GM23338 (cell line): ENCODE measurements around the gene ADAP1. TPM values are rescaled to one million over a fixed set of nuclear protein-coding genes. Genes with fewer than 3 reads are reported as not detected.

Experiments
- ATAC-seq: fragments of 200-7000 bp; cut with Tn5 transposase; 3 replicates; pipeline ENCODE4 v1.9.1; 2020
- DNase-seq: peaks from one replicate; pipeline ENCODE4 v3.0.0-alpha.2; 2015; ENCODE audit warnings: low spot score
- H2AFZ ChIP-seq: fragments of 200-600 bp; sonication (generic); 2 replicates; pipeline ENCODE4 v1.8.0; 2016; ENCODE audit warnings: antibody characterized with exemption, mild to moderate bottlenecking, moderate library complexity
- H3F3A ChIP-seq: fragments of 200-600 bp; sonication (generic); replicated peaks from 2 replicates; pipeline ENCODE4 v1.8.0; 2017; ENCODE audit warnings: antibody characterized with exemption, mixed run types, low read depth
- H3K27ac ChIP-seq: fragments of 200-600 bp; sonication (generic); 2 replicates; pipeline ENCODE4 v1.6.1; 2016; ENCODE audit warnings: low read depth
- H3K27me3 ChIP-seq: fragments of 200-600 bp; sonication (generic); 2 replicates; pipeline ENCODE4 v1.8.0; 2016; ENCODE audit warnings: mild to moderate bottlenecking, mixed run types, moderate library complexity; ENCODE audit not compliant: insufficient read depth
- H3K36me3 ChIP-seq: fragments of 200-600 bp; sonication (generic); 2 replicates; pipeline ENCODE4 v1.8.0; 2016; ENCODE audit warnings: mild to moderate bottlenecking; ENCODE audit not compliant: insufficient read depth
- H3K4me1 ChIP-seq: fragments of 200-600 bp; sonication (generic); 2 replicates; pipeline ENCODE4 v1.8.0; 2016; ENCODE audit warnings: mild to moderate bottlenecking, moderate library complexity; ENCODE audit not compliant: insufficient read depth
- H3K4me2 ChIP-seq: fragments of 200-600 bp; sonication (generic); 2 replicates; pipeline ENCODE4 v1.7.1; 2017; ENCODE audit warnings: mixed run types
- H3K4me3 ChIP-seq: fragments of 200-600 bp; sonication (generic); 2 replicates; pipeline ENCODE4 v1.6.1; 2016; ENCODE audit warnings: mixed run types
- H3K79me2 ChIP-seq: fragments of 200-600 bp; sonication (generic); replicated peaks from 2 replicates; pipeline ENCODE4 v1.8.0; 2017; ENCODE audit warnings: mild to moderate bottlenecking; ENCODE audit not compliant: insufficient read depth
- H3K9me2 ChIP-seq: fragments of 200-600 bp; sonication (generic); 2 replicates; pipeline ENCODE4 v1.8.0; 2017; ENCODE audit not compliant: insufficient read depth
- H4K20me1 ChIP-seq: fragments of 200-600 bp; sonication (generic); replicated peaks from 2 replicates; pipeline ENCODE4 v1.8.0; 2017; ENCODE audit warnings: mild to moderate bottlenecking; ENCODE audit not compliant: insufficient read depth
- H3K27ac Mint-ChIP-seq: 2 replicates; pipeline ENCODE4 v1.8.0; 2020; ENCODE audit warnings: inconsistent platforms, mild to moderate bottlenecking, moderate library complexity, mixed read lengths
- H3K27me3 Mint-ChIP-seq: 3 replicates; pipeline ENCODE4 v1.8.0; 2022; ENCODE audit warnings: low read depth, mild to moderate bottlenecking, moderate library complexity, mixed read lengths, inconsistent platforms; ENCODE audit not compliant: insufficient read depth, poor library complexity
- H3K36me3 Mint-ChIP-seq: 3 replicates; pipeline ENCODE4 v1.8.0; 2021; ENCODE audit warnings: low read depth, mild to moderate bottlenecking, inconsistent platforms, moderate library complexity, mixed read lengths
- H3K4me1 Mint-ChIP-seq: 3 replicates; pipeline ENCODE4 v1.8.0; 2020; ENCODE audit warnings: mild to moderate bottlenecking, inconsistent platforms, mixed read lengths
- H3K4me3 Mint-ChIP-seq: 3 replicates; pipeline ENCODE4 v1.8.0; 2021; ENCODE audit warnings: moderate library complexity, mild to moderate bottlenecking, inconsistent platforms, mixed read lengths
- H3K9me3 Mint-ChIP-seq: 3 replicates; pipeline ENCODE4 v1.8.0; 2020; ENCODE audit warnings: moderate library complexity, mild to moderate bottlenecking, inconsistent platforms, mixed read lengths
- CREB1 ChIP-seq: fragments of 250-450 bp; sonication (Bioruptor Pico); IDR thresholded peaks from 2 replicates; pipeline ENCODE4 v1.5.0; 2020; ENCODE audit warnings: low read depth, mild to moderate bottlenecking, moderate library complexity
- EZH2 ChIP-seq: fragments of 200-600 bp; sonication (generic); IDR thresholded peaks from one replicate; pipeline ENCODE4 v1.8.0; 2017; ENCODE audit warnings: antibody characterized with exemption, mild to moderate bottlenecking, low read depth; ENCODE audit not compliant: unreplicated experiment
- EZH2phosphoT487 ChIP-seq: fragments of 200-600 bp; sonication (generic); IDR thresholded peaks from one replicate; pipeline ENCODE4 v1.8.1; 2018; ENCODE audit warnings: antibody characterized with exemption; ENCODE audit not compliant: unreplicated experiment
- JUNB ChIP-seq: IDR thresholded peaks from one replicate; pipeline ENCODE4 v1.6.1; 2016; ENCODE audit warnings: antibody characterized with exemption; ENCODE audit not compliant: unreplicated experiment
- NANOG ChIP-seq: IDR thresholded peaks from 2 replicates; pipeline ENCODE4 v1.6.1; 2016; ENCODE audit warnings: antibody characterized with exemption, borderline replicate concordance
- POLR2AphosphoS5 ChIP-seq: IDR thresholded peaks from 2 replicates; pipeline ENCODE4 v1.6.1; 2016; ENCODE audit warnings: antibody characterized with exemption, low read depth
- REST ChIP-seq: IDR thresholded peaks from one replicate; pipeline ENCODE4 v1.6.1; 2018; ENCODE audit warnings: antibody characterized with exemption; ENCODE audit not compliant: unreplicated experiment
- STAT1 ChIP-seq: IDR thresholded peaks from one replicate; pipeline ENCODE4 v1.6.1; 2016; ENCODE audit warnings: antibody characterized with exemption; ENCODE audit not compliant: unreplicated experiment
- ZNF114 ChIP-seq: fragments of 250-450 bp; sonication (Bioruptor Pico); IDR thresholded peaks from 2 replicates; pipeline ENCODE4 v1.5.0; 2020; ENCODE audit warnings: mild to moderate bottlenecking, moderate library complexity
- ZNF331 ChIP-seq: fragments of 250-450 bp; sonication (Bioruptor Pico); IDR thresholded peaks from 2 replicates; pipeline ENCODE4 v1.5.0; 2020; ENCODE audit warnings: low read depth, mild to moderate bottlenecking, moderate library complexity
- ZNF462 ChIP-seq: fragments of 250-450 bp; sonication (Bioruptor Pico); IDR thresholded peaks from 2 replicates; pipeline ENCODE4 v1.5.0; 2020; ENCODE audit warnings: mild to moderate bottlenecking, moderate library complexity
- polyA plus RNA-seq: library from polyadenylated mRNA; unstranded; fragments of >200 nt; fragmentation: Nextera tagmentation; extraction: Ambion mirVana; gene quantifications from 2 replicates; pipeline ENCODE4 v1.2.1, GENCODE V29; 2016
- total RNA-seq: library from RNA; depleted of rRNA; stranded (reverse); fragments of >200 nt; shearing (Covaris generic); gene quantifications from 2 replicates; pipeline ENCODE4 v1.2.3, GENCODE V29; 2014
- TF ChIP-seq, protein P1 (sequence below): IDR thresholded peaks from 2 replicates; pipeline ENCODE4 v1.6.1; 2016; ENCODE audit warnings: antibody characterized with exemption
- TF ChIP-seq, protein P2 (sequence below), 2 experiments: fragments of 200-600 bp in 1 of 2; sonication (generic) in 1 of 2; conservative IDR thresholded peaks; 2 replicates each; pipeline versions ENCODE4 v1.5.1 to v1.6.1; 2016 to 2017; ENCODE audit warnings: antibody characterized with exemption in 2 of 2, low read depth in 2 of 2, mild to moderate bottlenecking in 2 of 2, moderate library complexity in 1 of 2

ADAP1 gene
- total and polyA plus RNA-seq, 2 experiments from 2014 or later: 2.2 to 9.6 TPM

GRCh38 chr7:952548-953441 lies 1.7 kb downstream of the ADAP1 start:
- no peaks in the 10 kb centered on the region; the same call in 2 of the 3 replicates for H3K9me3 Mint-ChIP-seq
- Histone ChIP-seq H3K27me3 (peaks cover 24% of the 10 kb centered on the region), H3K36me3 (no peaks in the 10 kb centered on the region), H4K20me1 (no peaks in the 10 kb centered on the region), H3K4me3 (peak overlapping the region; percentile 64), H3K27ac (no peak overlapping the region), H2AFZ (no peak overlapping the region; the same call in 1 of the 2 replicates), H3K79me2 (no peaks in the 10 kb centered on the region), H3F3A (peaks cover 6% of the 10 kb centered on the region; the same call in 1 of the 2 replicates), H3K4me1 (no peaks in the 10 kb centered on the region; the same call in 1 of the 2 replicates), H3K4me2 (peak overlapping the region; percentile 83), H3K9me2 (no peaks in the 10 kb centered on the region)
- H3K27me3 Mint-ChIP-seq: peaks cover 22% of the 10 kb centered on the region
- no peaks in the 10 kb centered on the region; the same call in 2 of the 3 replicates for H3K36me3 Mint-ChIP-seq
- ATAC-seq (no peak), DNase-seq (no peak)
- peaks cover 10% of the 10 kb centered on the region for H3K4me1 Mint-ChIP-seq
- no peak overlapping the region; the same call in 2 of the 3 replicates for H3K4me3 Mint-ChIP-seq
- TF ChIP-seq EZH2phosphoT487: no peak
- no peak for TF ChIP-seq REST
- no peak for TF ChIP-seq NANOG
- TF ChIP-seq ZNF114 (CRISPR knock-in tag): no peak
- no peak for TF ChIP-seq EZH2
- TF ChIP-seq CREB1: no peak
- TF ChIP-seq STAT1: no peak
- TF ChIP-seq JUNB: no peak
- TF ChIP-seq ZNF462 (CRISPR knock-in tag): no peak
- TF ChIP-seq POLR2AphosphoS5: no peak
- TF ChIP-seq, protein P1, sequence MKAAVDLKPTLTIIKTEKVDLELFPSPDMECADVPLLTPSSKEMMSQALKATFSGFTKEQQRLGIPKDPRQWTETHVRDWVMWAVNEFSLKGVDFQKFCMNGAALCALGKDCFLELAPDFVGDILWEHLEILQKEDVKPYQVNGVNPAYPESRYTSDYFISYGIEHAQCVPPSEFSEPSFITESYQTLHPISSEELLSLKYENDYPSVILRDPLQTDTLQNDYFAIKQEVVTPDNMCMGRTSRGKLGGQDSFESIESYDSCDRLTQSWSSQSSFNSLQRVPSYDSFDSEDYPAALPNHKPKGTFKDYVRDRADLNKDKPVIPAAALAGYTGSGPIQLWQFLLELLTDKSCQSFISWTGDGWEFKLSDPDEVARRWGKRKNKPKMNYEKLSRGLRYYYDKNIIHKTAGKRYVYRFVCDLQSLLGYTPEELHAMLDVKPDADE: no peak
- no peak for TF ChIP-seq ZNF331 (CRISPR knock-in tag)
- TF ChIP-seq, protein P2, sequence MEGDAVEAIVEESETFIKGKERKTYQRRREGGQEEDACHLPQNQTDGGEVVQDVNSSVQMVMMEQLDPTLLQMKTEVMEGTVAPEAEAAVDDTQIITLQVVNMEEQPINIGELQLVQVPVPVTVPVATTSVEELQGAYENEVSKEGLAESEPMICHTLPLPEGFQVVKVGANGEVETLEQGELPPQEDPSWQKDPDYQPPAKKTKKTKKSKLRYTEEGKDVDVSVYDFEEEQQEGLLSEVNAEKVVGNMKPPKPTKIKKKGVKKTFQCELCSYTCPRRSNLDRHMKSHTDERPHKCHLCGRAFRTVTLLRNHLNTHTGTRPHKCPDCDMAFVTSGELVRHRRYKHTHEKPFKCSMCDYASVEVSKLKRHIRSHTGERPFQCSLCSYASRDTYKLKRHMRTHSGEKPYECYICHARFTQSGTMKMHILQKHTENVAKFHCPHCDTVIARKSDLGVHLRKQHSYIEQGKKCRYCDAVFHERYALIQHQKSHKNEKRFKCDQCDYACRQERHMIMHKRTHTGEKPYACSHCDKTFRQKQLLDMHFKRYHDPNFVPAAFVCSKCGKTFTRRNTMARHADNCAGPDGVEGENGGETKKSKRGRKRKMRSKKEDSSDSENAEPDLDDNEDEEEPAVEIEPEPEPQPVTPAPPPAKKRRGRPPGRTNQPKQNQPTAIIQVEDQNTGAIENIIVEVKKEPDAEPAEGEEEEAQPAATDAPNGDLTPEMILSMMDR (conservative IDR thresholded peaks at IDR 0.05; ENCODE audit: low read depth in 2 of 2): no peak
- H3K27ac Mint-ChIP-seq: no peak overlapping the region
